Activated naive CD8-positive, alpha-beta T cell treated with anti-CD3 and anti-CD28 coated beads, Interleukin-2, amount 50 U/mL, for 24 hours (primary cell): ENCODE data around the gene GTF2A2.
A peak's percentile ranks its signal among the peaks of the same experiment; 100 is the strongest.
"Not testable (repeated sequence)": the region's sequence is repeated elsewhere in the genome, so short reads cannot be mapped to it uniquely, and the experiment has no call there.

Experiments
- ATAC-seq: fragments of 150-1000 bp; cut with Tn5 transposase; one replicate; pipeline ENCODE4 v1.10.0; 2021
- DNase-seq: peaks from one replicate; pipeline ENCODE4 v3.0.0; 2021
- H3K27ac Mint-ChIP-seq: one replicate; pipeline ENCODE4 v1.8.0; 2021; ENCODE audit warnings: mild to moderate bottlenecking, mixed read lengths
- H3K27me3 Mint-ChIP-seq: one replicate; pipeline ENCODE4 v1.8.0; 2021; ENCODE audit warnings: mixed read lengths
- H3K36me3 Mint-ChIP-seq: one replicate; pipeline ENCODE4 v1.8.0; 2021; ENCODE audit warnings: low read depth, mixed read lengths
- H3K4me1 Mint-ChIP-seq: one replicate; pipeline ENCODE4 v1.8.0; 2021; ENCODE audit warnings: mixed read lengths
- H3K4me3 Mint-ChIP-seq: one replicate; pipeline ENCODE4 v1.8.0; 2021; ENCODE audit warnings: mild to moderate bottlenecking, moderate library complexity, mixed read lengths
- H3K9me3 Mint-ChIP-seq: one replicate; pipeline ENCODE4 v1.8.0; 2021; ENCODE audit warnings: mixed read lengths

The GTF2A2 gene

GRCh38 chr15:59645812-59646211 is 11.5 kb downstream of the GTF2A2 start:
- not testable (repeated sequence) for H3K27ac Mint-ChIP-seq, H3K4me3 Mint-ChIP-seq, H3K4me1 Mint-ChIP-seq, H3K9me3 Mint-ChIP-seq, DNase-seq, ATAC-seq, H3K27me3 Mint-ChIP-seq
- peaks cover 41% of the 10 kb centered on the region for H3K36me3 Mint-ChIP-seq

- no peak for ATAC-seq
- Mint-ChIP-seq H3K27me3 (no peaks in the 10 kb centered on the region), H3K9me3 (no peaks in the 10 kb centered on the region), H3K27ac (no peak overlapping the region), H3K4me3 (no peak overlapping the region), H3K4me1 (peaks cover 7% of the 10 kb centered on the region), H3K36me3 (peaks cover 36% of the 10 kb centered on the region)
- no peak for DNase-seq
Observed at GRCh38 chr15:59644756-59645155, 12.6 kb downstream of the GTF2A2 start.

- Mint-ChIP-seq H3K4me1 (peaks cover 14% of the 10 kb centered on the region), H3K4me3 (no peak overlapping the region), H3K27me3 (no peaks in the 10 kb centered on the region), H3K27ac (no peak overlapping the region), H3K36me3 (peaks cover 46% of the 10 kb centered on the region), H3K9me3 (no peaks in the 10 kb centered on the region)
- DNase-seq (no peak), ATAC-seq (no peak)
Observed at GRCh38 chr15:59642351-59642750, 15.0 kb downstream of the GTF2A2 start.

GRCh38 chr15:59637507-59637906 is 19.8 kb downstream of the GTF2A2 start:
- DNase-seq, H3K27ac Mint-ChIP-seq, ATAC-seq, H3K4me3 Mint-ChIP-seq, H3K27me3 Mint-ChIP-seq, H3K4me1 Mint-ChIP-seq, H3K9me3 Mint-ChIP-seq: not testable (repeated sequence)
- peaks cover 49% of the 10 kb centered on the region for H3K36me3 Mint-ChIP-seq

GRCh38 chr15:59636184-59636583 is 21.1 kb downstream of the GTF2A2 start:
- no peak for DNase-seq
- H3K9me3 Mint-ChIP-seq, result no peaks in the 10 kb centered on the region
- no peak for ATAC-seq
- H3K36me3 Mint-ChIP-seq, result peaks cover 39% of the 10 kb centered on the region
- H3K27ac Mint-ChIP-seq, result no peak overlapping the region
- H3K4me1 Mint-ChIP-seq, result peaks cover 7% of the 10 kb centered on the region
- no peak overlapping the region for H3K4me3 Mint-ChIP-seq
- H3K27me3 Mint-ChIP-seq, result no peaks in the 10 kb centered on the region

GRCh38 chr15:59632714-59633113 is 24.6 kb downstream of the GTF2A2 start:
- Mint-ChIP-seq H3K4me1 (no peaks in the 10 kb centered on the region), H3K36me3 (peaks cover 21% of the 10 kb centered on the region), H3K27ac (no peak overlapping the region), H3K27me3 (no peaks in the 10 kb centered on the region), H3K4me3 (no peak overlapping the region), H3K9me3 (no peaks in the 10 kb centered on the region)
- DNase-seq (no peak), ATAC-seq (no peak)

- Mint-ChIP-seq H3K4me3 (no peak overlapping the region), H3K27me3 (peaks cover 10% of the 10 kb centered on the region), H3K27ac (no peak overlapping the region), H3K4me1 (no peaks in the 10 kb centered on the region), H3K36me3 (no peaks in the 10 kb centered on the region), H3K9me3 (no peaks in the 10 kb centered on the region)
- DNase-seq (peak; percentile 59), ATAC-seq (peak; percentile 99)
Observed at GRCh38 chr15:59622289-59622688, 35.0 kb downstream of the GTF2A2 start.

GRCh38 chr15:59618406-59618805 is 38.9 kb downstream of the GTF2A2 start:
- no peak overlapping the region for H3K27ac Mint-ChIP-seq
- peaks cover 9% of the 10 kb centered on the region for H3K9me3 Mint-ChIP-seq
- H3K4me1 Mint-ChIP-seq, result peaks cover 6% of the 10 kb centered on the region
- H3K27me3 Mint-ChIP-seq, result peaks cover 14% of the 10 kb centered on the region
- H3K36me3 Mint-ChIP-seq, result no peaks in the 10 kb centered on the region
- ATAC-seq (no peak), DNase-seq (no peak)
- no peak overlapping the region for H3K4me3 Mint-ChIP-seq

GRCh38 chr15:59616379-59616778 is 40.9 kb downstream of the GTF2A2 start:
- no peaks in the 10 kb centered on the region for H3K36me3 Mint-ChIP-seq
- H3K4me1 Mint-ChIP-seq, result peaks cover 6% of the 10 kb centered on the region
- H3K27me3 Mint-ChIP-seq, result peaks cover 20% of the 10 kb centered on the region
- H3K27ac Mint-ChIP-seq, result no peak overlapping the region
- H3K4me3 Mint-ChIP-seq, result no peak overlapping the region
- DNase-seq (no peak), ATAC-seq (no peak)
- peaks cover 9% of the 10 kb centered on the region for H3K9me3 Mint-ChIP-seq

GRCh38 chr15:59615661-59616060 is 41.7 kb downstream of the GTF2A2 start:
- no peak for ATAC-seq
- DNase-seq, result no peak
- H3K4me3 Mint-ChIP-seq, result no peak overlapping the region
- H3K27me3 Mint-ChIP-seq, result peaks cover 20% of the 10 kb centered on the region
- peaks cover 6% of the 10 kb centered on the region for H3K4me1 Mint-ChIP-seq
- H3K27ac Mint-ChIP-seq, result no peak overlapping the region
- peaks cover 9% of the 10 kb centered on the region for H3K9me3 Mint-ChIP-seq
- no peaks in the 10 kb centered on the region for H3K36me3 Mint-ChIP-seq

GRCh38 chr15:59614153-59614552 is 43.2 kb downstream of the GTF2A2 start:
- no peak for ATAC-seq
- H3K27ac Mint-ChIP-seq, result no peak overlapping the region
- peaks cover 16% of the 10 kb centered on the region for H3K27me3 Mint-ChIP-seq
- no peak overlapping the region for H3K4me3 Mint-ChIP-seq
- H3K9me3 Mint-ChIP-seq, result peaks cover 9% of the 10 kb centered on the region
- peaks cover 6% of the 10 kb centered on the region for H3K4me1 Mint-ChIP-seq
- no peaks in the 10 kb centered on the region for H3K36me3 Mint-ChIP-seq
- no peak for DNase-seq

- no peak within 1 kb of the TSS for H3K27ac Mint-ChIP-seq
- DNase-seq (no peak), ATAC-seq (no peak)
- no peaks in the 10 kb centered on the region for H3K36me3 Mint-ChIP-seq
- peaks cover 8% of the 10 kb centered on the region for H3K27me3 Mint-ChIP-seq
- H3K4me3 Mint-ChIP-seq, result no peak within 1 kb of the TSS
- peaks cover 9% of the 10 kb centered on the region for H3K9me3 Mint-ChIP-seq
- peaks cover 6% of the 10 kb centered on the region for H3K4me1 Mint-ChIP-seq
Observed at GRCh38 chr15:59611276-59612260, 45.7 kb downstream of the GTF2A2 start, which contains the start of gene GCNT3. TSS of gene GCNT3 (plus strand) at chr15:59611783. CDS start at chr15:59618239, 6,456 bp downstream.

- Mint-ChIP-seq H3K4me1 (peaks cover 3% of the 10 kb centered on the region), H3K27me3 (peaks cover 8% of the 10 kb centered on the region), H3K36me3 (no peaks in the 10 kb centered on the region), H3K9me3 (peaks cover 6% of the 10 kb centered on the region), H3K4me3 (no peak overlapping the region), H3K27ac (no peak overlapping the region)
- DNase-seq, result no peak
- no peak for ATAC-seq
Observed at GRCh38 chr15:59609730-59610712, 47.3 kb downstream of the GTF2A2 start.

- ATAC-seq, result no peak
- Mint-ChIP-seq H3K27me3 (peaks cover 8% of the 10 kb centered on the region), H3K4me1 (no peaks in the 10 kb centered on the region), H3K36me3 (no peaks in the 10 kb centered on the region), H3K27ac (no peak overlapping the region), H3K4me3 (no peak overlapping the region), H3K9me3 (peaks cover 20% of the 10 kb centered on the region)
- no peak for DNase-seq
Observed at GRCh38 chr15:59605994-59606393, 51.3 kb downstream of the GTF2A2 start.
